HCT116 (cell line): Measurements from ENCODE around the gene HIP1R. TPM values are rescaled to one million over a fixed set of nuclear protein-coding genes. Genes with fewer than 3 reads are reported as not detected.

Source experiments
- ATAC-seq: fragments of 200-7000 bp; cut with Tn5 transposase; 2 replicates; pipeline ENCODE4 v1.9.1; 2020; ENCODE audit warnings: mild to moderate bottlenecking, moderate library complexity
- BruUV-seq: library from RNA; stranded (reverse); fragments of 400-500 nt; replicated peaks from 2 replicates; lab custom pipeline; 2021; lab: Mats Ljungman, UMichigan
- CTCF ChIA-PET: fragments of 300-600 bp; sonication (Branson Sonifier 250); formaldehyde crosslinking; loops from one replicate; lab custom pipeline; 2021; ENCODE audit warnings: antibody characterized with exemption; lab: Charles Lee
- POLR2A ChIA-PET: fragments of 300-600, 350-600 bp; sonication (Branson Sonifier 250); formaldehyde crosslinking; loops from one replicate; lab custom pipeline; 2021; ENCODE audit warnings: antibody characterized with exemption; lab: Charles Lee
- RAD21 ChIA-PET, 2 experiments: fragments of 300-600 bp; sonication (Branson Sonifier 250); formaldehyde crosslinking; loops; one replicate each; lab custom pipeline; 2023; ENCODE audit warnings: low total read pairs in 2 of 2; ENCODE audit not compliant: uncharacterized antibody in 2 of 2, unreplicated experiment in 2 of 2, low non-redundant PET in 1 of 2; lab: Charles Lee
- DNase-seq: peaks from one replicate; pipeline ENCODE4 v3.0.0-alpha.2; 2010; ENCODE audit warnings: low read depth, low spot score
- H2AFZ ChIP-seq: fragments of 200-600 bp; shearing (Covaris generic), sonication (generic); 2 replicates; pipeline ENCODE4 v1.6.1; 2017; ENCODE audit warnings: low read depth, mixed run types, mixed read lengths, antibody characterized with exemption, low read length; ENCODE audit not compliant: poor library complexity, severe bottlenecking
- H3K27ac ChIP-seq: 2 replicates; pipeline ENCODE4 v1.5.1; 2012; ENCODE audit warnings: low read depth, low read length
- H3K27me3 ChIP-seq: fragments of 200-600 bp; sonication (generic); 2 replicates; pipeline ENCODE4 v1.6.1; 2016; ENCODE audit warnings: mixed run types, low read length, mixed read lengths; ENCODE audit not compliant: insufficient read depth
- H3K36me3 ChIP-seq, 2 experiments: fragments of 200-500 bp in 1 of 2; fragments of 200-600 bp in 1 of 2; sonication (Bioruptor generic) in 1 of 2; sonication (generic) in 1 of 2; 2 replicates each; pipeline versions ENCODE4 v1.5.1 to v1.6.1; 2014 to 2016; ENCODE audit warnings: low read length in 2 of 2, inconsistent platforms in 1 of 2, mixed read lengths in 1 of 2, mixed run types in 1 of 2; ENCODE audit not compliant: insufficient read depth in 2 of 2, control insufficient read depth in 1 of 2
- H3K4me1 ChIP-seq, 2 experiments: fragments of 200-600 bp in 1 of 2; sonication (generic) in 1 of 2; 2 replicates each; pipeline versions ENCODE4 v1.5.1 to v1.6.1; 2012 to 2017; ENCODE audit warnings: low read length in 2 of 2, inconsistent platforms in 1 of 2, mild to moderate bottlenecking in 1 of 2, mixed read lengths in 1 of 2, mixed run types in 1 of 2, moderate library complexity in 1 of 2; ENCODE audit not compliant: insufficient read depth in 2 of 2, control insufficient read depth in 1 of 2
- H3K4me2 ChIP-seq: fragments of 200-600 bp; sonication (generic); 2 replicates; pipeline ENCODE4 v1.6.1; 2017; ENCODE audit warnings: mixed run types, low read length, mixed read lengths
- H3K4me3 ChIP-seq, 2 experiments: fragments of 200-600 bp in 1 of 2; sonication (generic) in 1 of 2; replicated peaks in 1 of 2; 2 replicates each; pipeline ENCODE4 v1.5.1; 2011 to 2016; ENCODE audit warnings: low read length in 2 of 2, control low read depth in 1 of 2, low read depth in 1 of 2, mild to moderate bottlenecking in 1 of 2, mixed read lengths in 1 of 2, mixed run types in 1 of 2
- H3K79me2 ChIP-seq: fragments of 200-600 bp; sonication (generic); 2 replicates; pipeline ENCODE4 v1.6.1; 2017; ENCODE audit warnings: mild to moderate bottlenecking, mixed run types, low read length, moderate library complexity, mixed read lengths; ENCODE audit not compliant: insufficient read depth
- H3K9ac ChIP-seq: fragments of 200-600 bp; sonication (generic); 2 replicates; pipeline ENCODE4 v1.6.1; 2016; ENCODE audit warnings: low read length, mixed read lengths
- H3K9me2 ChIP-seq: fragments of 200-600 bp; sonication (generic), shearing (Covaris generic); 2 replicates; pipeline ENCODE4 v1.6.1; 2017; ENCODE audit warnings: mixed run types, mild to moderate bottlenecking, moderate library complexity; ENCODE audit not compliant: insufficient read depth
- H3K9me3 ChIP-seq, 2 experiments: fragments of 200-500 bp in 1 of 2; fragments of 200-600 bp in 1 of 2; sonication (Bioruptor generic) in 1 of 2; sonication (generic) in 1 of 2; 2 replicates each; pipeline ENCODE4 v1.6.1; 2014 to 2017; ENCODE audit warnings: low read length in 2 of 2, mixed read lengths in 2 of 2, inconsistent platforms in 1 of 2, low read depth in 1 of 2, mild to moderate bottlenecking in 1 of 2, mixed run types in 1 of 2, moderate library complexity in 1 of 2; ENCODE audit not compliant: control insufficient read depth in 1 of 2, insufficient read depth in 1 of 2
- H4K20me1 ChIP-seq: fragments of 200-600 bp; sonication (generic), shearing (Covaris generic); 2 replicates; pipeline ENCODE4 v1.6.1; 2017; ENCODE audit warnings: mixed run types, mild to moderate bottlenecking, moderate library complexity; ENCODE audit not compliant: insufficient read depth
- EGR1 ChIP-seq: IDR thresholded peaks from 2 replicates; pipeline ENCODE4 v1.6.1; 2012; ENCODE audit warnings: low read depth
- REST ChIP-seq: IDR thresholded peaks from 2 replicates; pipeline ENCODE4 v1.6.1; 2012; ENCODE audit warnings: low read depth
- ZBTB33 ChIP-seq: IDR thresholded peaks from 2 replicates; pipeline ENCODE4 v1.6.1; 2011; ENCODE audit warnings: mild to moderate bottlenecking, low read length, moderate library complexity; ENCODE audit not compliant: insufficient replicate concordance; ENCODE audit errors: extremely low read depth
- intact Hi-C: fragments of 100-400 bp; cut with micrococcal nuclease; formaldehyde crosslinking; loops from 2 replicates; pipeline ENCODE4 v1.10.0; 2022
- total RNA-seq: library from RNA; stranded (reverse); gene quantifications from one replicate; pipeline ENCODE4 v1.2.1, GENCODE V29; 2021; ENCODE audit not compliant: unreplicated experiment

Gene HIP1R
- total RNA-seq, 1 experiment from 2014 or later: 57.8 TPM

- peaks cover 10 to 20% of the 10 kb centered on the region in 2 experiments; a peak in 2 of 4 replicates for H3K36me3 ChIP-seq
- H3K79me2 ChIP-seq: peaks cover 93% of the 10 kb centered on the region
- H3K9ac ChIP-seq: no peak overlapping the region
- no peaks in the 10 kb centered on the region for H3K27me3 ChIP-seq
- intact Hi-C loops: no loop called here
- ChIA-PET POLR2A (no interaction called here), RAD21 (no interaction called here), CTCF (no interaction called here)
- peaks cover 2 to 17% of the 10 kb centered on the region in 2 experiments; a peak in 3 of 4 replicates for H3K4me1 ChIP-seq
- H3K4me3 ChIP-seq: no peak overlapping the region
- H3K9me3 ChIP-seq: no peaks in the 10 kb centered on the region
- H2AFZ ChIP-seq: no peak overlapping the region
- H4K20me1 ChIP-seq: peaks cover 8% of the 10 kb centered on the region; the same call in 1 of the 2 replicates
- DNase-seq (no peak), ATAC-seq (no peak)
- no TSS peak for BruUV-seq
- no peak overlapping the region for H3K4me2 ChIP-seq
- TF ChIP-seq ZBTB33 (no peak), EGR1 (no peak), REST (no peak)
- no peak overlapping the region for H3K27ac ChIP-seq
- H3K9me2 ChIP-seq: no peaks in the 10 kb centered on the region
These were observed 38.3 kb downstream of the HIP1R start for GRCh38 chr12:122873540-122873939.
